GM23248 (cell line): ENCODE data around the gene ADK. TPM values are rescaled to one million over a fixed set of nuclear protein-coding genes. Genes with fewer than 3 reads are reported as not detected.

ENCODE experiments used
- DNase-seq: peaks from one replicate; pipeline ENCODE4 v3.0.0-alpha.2; 2015
- H2AFZ ChIP-seq: fragments of 200-600 bp; sonication (generic); 2 replicates; pipeline ENCODE4 v1.6.1; 2016; ENCODE audit warnings: antibody characterized with exemption
- H3F3A ChIP-seq: fragments of 200-600 bp; sonication (generic); 2 replicates; pipeline ENCODE4 v1.6.1; 2016; ENCODE audit warnings: mild to moderate bottlenecking, antibody characterized with exemption, mixed run types; ENCODE audit not compliant: insufficient read depth
- H3K27ac ChIP-seq: fragments of 200-600 bp; sonication (generic); 2 replicates; pipeline ENCODE4 v1.5.1; 2016; ENCODE audit warnings: mild to moderate bottlenecking
- H3K27me3 ChIP-seq: fragments of 200-600 bp; sonication (generic); replicated peaks from 2 replicates; pipeline ENCODE4 v1.6.1; 2016; ENCODE audit warnings: mild to moderate bottlenecking; ENCODE audit not compliant: insufficient read depth
- H3K36me3 ChIP-seq: fragments of 200-600 bp; sonication (generic); 2 replicates; pipeline ENCODE4 v1.6.1; 2016; ENCODE audit warnings: low read depth, mild to moderate bottlenecking
- H3K4me1 ChIP-seq: fragments of 200-600 bp; sonication (generic); 2 replicates; pipeline ENCODE4 v1.6.1; 2016; ENCODE audit warnings: mild to moderate bottlenecking; ENCODE audit not compliant: insufficient read depth
- H3K4me2 ChIP-seq: fragments of 200-600 bp; sonication (generic); one replicate; pipeline ENCODE4 v1.6.1; 2016; ENCODE audit warnings: mild to moderate bottlenecking; ENCODE audit not compliant: unreplicated experiment
- H3K4me3 ChIP-seq: fragments of 200-600 bp; sonication (generic); 2 replicates; pipeline ENCODE4 v1.5.1; 2016; ENCODE audit warnings: mild to moderate bottlenecking
- H3K79me2 ChIP-seq: fragments of 200-600 bp; sonication (generic); 2 replicates; pipeline ENCODE4 v1.6.1; 2016; ENCODE audit warnings: mild to moderate bottlenecking; ENCODE audit not compliant: insufficient read depth
- H3K9ac ChIP-seq: fragments of 200-600 bp; sonication (generic); 2 replicates; pipeline ENCODE4 v1.6.1; 2016; ENCODE audit warnings: mild to moderate bottlenecking
- H3K9me2 ChIP-seq: fragments of 200-600 bp; sonication (generic); 2 replicates; pipeline ENCODE4 v1.6.1; 2016; ENCODE audit warnings: mixed run types, mild to moderate bottlenecking, moderate library complexity; ENCODE audit not compliant: insufficient read depth
- H3K9me3 ChIP-seq: fragments of 200-600 bp; sonication (generic); one replicate; pipeline ENCODE4 v1.6.1; 2017; ENCODE audit warnings: low read depth
- H4K20me1 ChIP-seq: fragments of 200-600 bp; sonication (generic); 2 replicates; pipeline ENCODE4 v1.6.0; 2016; ENCODE audit not compliant: insufficient read depth
- EZH2 ChIP-seq: fragments of 200-600 bp; sonication (generic); IDR thresholded peaks from 2 replicates; pipeline ENCODE4 v1.6.1; 2018; ENCODE audit warnings: antibody characterized with exemption, mild to moderate bottlenecking; ENCODE audit not compliant: insufficient read depth, poor library complexity, severe bottlenecking
- EZH2phosphoT487 ChIP-seq: fragments of 200-600 bp; sonication (generic); IDR thresholded peaks from 2 replicates; pipeline ENCODE4 v1.6.1; 2018; ENCODE audit warnings: antibody characterized with exemption, moderate library complexity, mild to moderate bottlenecking, low read depth; ENCODE audit not compliant: insufficient read depth
- WGBS, 2 experiments: methylation state at CpG; one replicate each; pipeline ENCODE4 v1.1.6; 2015 to 2017; ENCODE audit warnings: low lambda C conversion rate in 2 of 2, low coverage in 1 of 2; ENCODE audit errors: missing lambda C conversion rate in 2 of 2; 5-methylcytosine and 5-hydroxymethylcytosine counted together
- in situ Hi-C: fragments of 300-500 bp; cut with MboI; formaldehyde crosslinking; loops from 2 replicates; pipeline ENCODE4 v1.15.0; 2020
- polyA plus RNA-seq: library from polyadenylated mRNA; unstranded; fragments of >200 nt; fragmentation: Nextera tagmentation; extraction: Ambion mirVana; gene quantifications from 2 replicates; pipeline ENCODE4 v1.2.1, GENCODE V29; 2016
- total RNA-seq: library from RNA; depleted of rRNA; stranded (reverse); fragments of >200 nt; shearing (Covaris generic); gene quantifications from 2 replicates; pipeline ENCODE4 v1.2.3, GENCODE V29; 2014

Gene ADK
- total and polyA plus RNA-seq, 2 experiments from 2014 or later: 43.7 to 75.1 TPM

DNA sequence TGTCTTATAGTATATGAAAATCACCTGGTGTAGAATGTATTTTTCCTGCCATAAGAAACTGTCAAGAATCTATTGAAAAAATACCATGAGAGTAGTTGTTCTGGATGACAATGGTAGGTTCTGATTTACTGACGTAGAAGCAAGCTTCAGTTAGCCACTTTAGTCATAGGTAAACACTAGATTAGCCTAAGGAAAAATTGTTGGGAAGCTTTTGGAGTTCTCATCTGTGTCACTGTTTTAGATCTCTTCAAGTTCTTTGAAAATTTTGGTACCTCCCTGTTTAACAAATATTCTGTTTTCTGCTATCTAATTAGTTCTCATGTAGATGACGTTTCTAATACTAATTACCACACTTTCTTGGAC, 131.8 kb downstream of the ADK start:
- peak; percentile 66 for DNase-seq
- H3K4me3 ChIP-seq: peak overlapping the region; percentile 47
- peaks cover 24% of the 10 kb centered on the region for H3K4me1 ChIP-seq
- peaks cover 26% of the 10 kb centered on the region for H3F3A ChIP-seq
- TF ChIP-seq EZH2phosphoT487 (no peak), EZH2 (no peak)
- H3K9me2 ChIP-seq: no peaks in the 10 kb centered on the region
- H3K27ac ChIP-seq: peak overlapping the region; percentile 77
- peak overlapping the region; percentile 54 for H3K9ac ChIP-seq
- H4K20me1 ChIP-seq: no peaks in the 10 kb centered on the region
- H3K4me2 ChIP-seq: peak overlapping the region; percentile 81
- H3K79me2 ChIP-seq: peaks cover 82% of the 10 kb centered on the region
- H3K27me3 ChIP-seq: no peaks in the 10 kb centered on the region
- in situ Hi-C loops: no loop called here
- no peaks in the 10 kb centered on the region for H3K9me3 ChIP-seq
- H2AFZ ChIP-seq: peak overlapping the region; percentile 22; the same call in 1 of the 2 replicates
- WGBS, 2 experiments: 31 to 40% methylated on average over 2 of the region's 2 CpGs
- H3K36me3 ChIP-seq: 0 out of 2 replicates have a peak, but pooled peaks cover 6% of the 10 kb centered on the region

GRCh38 chr10:74289188-74289587, 138.2 kb downstream of the ADK start:
- TF ChIP-seq EZH2 (no peak), EZH2phosphoT487 (no peak)
- H3K27me3 ChIP-seq: no peaks in the 10 kb centered on the region
- 0 out of 2 replicates have a peak, but pooled peaks cover 6% of the 10 kb centered on the region for H3K36me3 ChIP-seq
- H3F3A ChIP-seq: peaks cover 29% of the 10 kb centered on the region
- WGBS, 2 experiments: 64 to 67% methylated on average over 3 of the region's 3 CpGs
- peak overlapping the region; percentile 73 for H3K27ac ChIP-seq
- H3K9me3 ChIP-seq: no peaks in the 10 kb centered on the region
- H3K9me2 ChIP-seq: no peaks in the 10 kb centered on the region
- peaks cover 76% of the 10 kb centered on the region for H3K79me2 ChIP-seq
- H3K4me1 ChIP-seq: peaks cover 43% of the 10 kb centered on the region
- no peaks in the 10 kb centered on the region for H4K20me1 ChIP-seq
- in situ Hi-C loops: no loop called here
- peak overlapping the region; percentile 66; the same call in 1 of the 2 replicates for H3K9ac ChIP-seq
- H3K4me3 ChIP-seq: peak overlapping the region; percentile 61; the same call in 1 of the 2 replicates
- DNase-seq: no peak
- H2AFZ ChIP-seq: peak overlapping the region; percentile 83
- peak overlapping the region; percentile 85 for H3K4me2 ChIP-seq

DNA sequence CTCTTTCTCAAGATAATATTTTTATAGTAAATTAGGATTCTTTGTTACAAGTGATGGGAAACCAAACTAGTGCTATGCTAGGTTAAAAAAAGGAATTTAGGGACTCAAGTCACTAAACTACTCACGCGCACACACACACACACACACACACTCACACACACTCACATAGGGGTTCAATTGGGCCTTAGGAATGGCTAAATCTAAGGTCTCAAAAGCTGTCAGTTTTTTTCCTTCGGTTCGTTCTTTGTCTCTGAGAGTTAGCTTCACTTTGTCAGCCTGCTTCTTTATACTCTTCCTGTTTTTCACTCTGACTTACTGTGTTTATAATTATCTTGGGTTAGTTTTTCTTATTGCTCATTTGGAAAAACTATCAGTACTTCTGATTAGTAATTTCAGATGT, 138.9 kb downstream of the ADK start:
- 10% methylated on average over 4 of the region's 4 CpGs for WGBS, 2 experiments

GRCh38 chr10:74290708-74291107, 139.7 kb downstream of the ADK start:
- Histone ChIP-seq H3K9me3 (no peaks in the 10 kb centered on the region), H3K9me2 (no peaks in the 10 kb centered on the region), H2AFZ (peak overlapping the region; percentile 83), H3K4me3 (peak overlapping the region; percentile 61), H3K79me2 (peaks cover 75% of the 10 kb centered on the region), H3K4me2 (peak overlapping the region; percentile 85), H3K27me3 (no peaks in the 10 kb centered on the region), H3K9ac (peak overlapping the region; percentile 66), H3K36me3 (no peaks in the 10 kb centered on the region), H3F3A (peaks cover 33% of the 10 kb centered on the region), H3K27ac (peak overlapping the region; percentile 73), H3K4me1 (peaks cover 48% of the 10 kb centered on the region), H4K20me1 (no peaks in the 10 kb centered on the region)
- in situ Hi-C loops: no loop called here
- DNase-seq: peak; percentile 81
- TF ChIP-seq EZH2phosphoT487: no peak
- TF ChIP-seq EZH2: no peak
- 2 to 21% methylated on average over 1 of the region's 1 CpG for WGBS, 2 experiments

More for the DNA sequence above, 138.9 kb downstream of the ADK start:
- no peaks in the 10 kb centered on the region for H3K27me3 ChIP-seq
- peak overlapping the region; percentile 66 for H3K9ac ChIP-seq
- H3K9me3 ChIP-seq: no peaks in the 10 kb centered on the region
- H3K9me2 ChIP-seq: no peaks in the 10 kb centered on the region
- peaks cover 75% of the 10 kb centered on the region for H3K79me2 ChIP-seq
- H3K4me1 ChIP-seq: peaks cover 48% of the 10 kb centered on the region
- in situ Hi-C loops: no loop called here
- DNase-seq: peak; percentile 43
- H4K20me1 ChIP-seq: no peaks in the 10 kb centered on the region
- H2AFZ ChIP-seq: peak overlapping the region; percentile 83
- 0 out of 2 replicates have a peak, but pooled peaks cover 2% of the 10 kb centered on the region for H3K36me3 ChIP-seq
- peak overlapping the region; percentile 85 for H3K4me2 ChIP-seq
- peak overlapping the region; percentile 73 for H3K27ac ChIP-seq
- TF ChIP-seq EZH2phosphoT487: no peak
- no peak for TF ChIP-seq EZH2
- H3F3A ChIP-seq: peaks cover 33% of the 10 kb centered on the region
- peak overlapping the region; percentile 61 for H3K4me3 ChIP-seq
